Brain pericyte (primary cell): ENCODE measurements around the gene FSD1L.

ENCODE experiments used
- DNase-seq: peaks from one replicate; pipeline ENCODE4 v3.0.0-alpha.2; 2012; ENCODE audit warnings: low read depth, low spot score

Gene FSD1L

DNA sequence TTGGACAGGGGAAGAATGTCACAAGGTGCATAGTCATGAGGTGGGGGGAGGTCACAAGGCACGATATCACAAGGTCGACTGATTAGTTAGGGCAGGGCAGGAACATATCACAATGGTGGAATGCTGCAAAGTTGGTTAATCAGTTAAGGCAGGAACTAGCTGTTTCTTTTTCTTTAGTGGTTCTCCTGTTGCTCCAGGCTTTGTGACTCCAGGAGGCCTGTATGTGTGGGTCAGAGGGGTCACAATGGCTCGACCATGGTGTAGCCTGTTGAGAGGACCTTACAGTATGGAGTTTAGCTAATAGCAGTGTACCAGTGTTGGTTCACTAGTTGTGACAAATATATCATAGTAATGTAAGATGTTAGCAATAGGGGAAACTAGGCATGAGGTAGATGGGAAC lies 12.4 kb upstream of the FSD1L start:
- no peak for DNase-seq

- no peak for DNase-seq
Measured at GRCh38 chr9:105436783-105437182, 11.1 kb upstream of the FSD1L start.

DNA sequence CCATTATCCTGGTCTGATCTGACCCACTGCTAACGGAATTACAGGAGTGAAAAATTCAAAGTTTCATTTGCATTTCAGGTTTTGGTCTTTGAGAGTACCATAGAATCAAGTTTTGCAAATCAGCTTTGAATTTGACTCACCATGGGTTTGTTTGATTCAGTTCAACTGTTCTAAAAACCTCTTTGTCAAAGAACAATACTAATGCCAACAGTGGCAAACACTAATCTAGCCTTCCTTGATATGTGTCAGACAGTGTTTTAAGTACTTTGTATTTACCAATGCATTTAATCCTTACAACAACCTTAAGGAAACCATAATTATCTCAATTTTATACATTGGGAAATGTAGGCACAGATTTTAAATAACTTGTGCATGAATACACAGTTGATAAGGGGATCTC lies 10.1 kb upstream of the FSD1L start:
- no peak for DNase-seq

- peak; percentile 47 for DNase-seq
Measured at GRCh38 chr9:105438141-105438806, 9.6 kb upstream of the FSD1L start.

DNA sequence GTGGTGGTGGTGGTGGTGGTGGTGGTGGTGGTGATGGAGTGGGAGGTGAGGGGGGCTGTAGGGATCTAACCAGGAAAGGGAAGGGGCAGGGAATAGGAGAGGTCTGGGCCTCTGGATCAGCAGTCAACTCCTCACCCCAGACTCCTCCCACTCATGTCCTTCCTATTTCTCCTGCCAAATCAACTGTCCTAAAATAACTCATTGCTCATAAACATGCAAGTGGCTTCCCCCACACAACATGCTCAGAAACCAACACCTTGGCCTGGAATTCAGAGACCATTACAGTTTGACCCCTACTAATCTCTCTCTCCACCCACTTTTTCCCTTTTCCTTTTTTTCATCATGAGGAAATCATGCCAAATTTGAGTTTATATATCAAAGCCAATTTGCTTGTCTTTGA lies 8.4 kb upstream of the FSD1L start:
- no peak for DNase-seq

- no peak for DNase-seq
Measured at GRCh38 chr9:105441616-105442160, 6.1 kb upstream of the FSD1L start.

GRCh38 chr9:105443121-105443520 lies 4.7 kb upstream of the FSD1L start:
- DNase-seq: no peak

- no peak for DNase-seq
Measured at GRCh38 chr9:105444130-105444529, 3.7 kb upstream of the FSD1L start.

- no peak for DNase-seq
Measured at GRCh38 chr9:105445203-105445881, 2.5 kb upstream of the FSD1L start.

- DNase-seq: no peak
Measured at GRCh38 chr9:105447386-105447813, 434 bp upstream of the FSD1L start.

DNA sequence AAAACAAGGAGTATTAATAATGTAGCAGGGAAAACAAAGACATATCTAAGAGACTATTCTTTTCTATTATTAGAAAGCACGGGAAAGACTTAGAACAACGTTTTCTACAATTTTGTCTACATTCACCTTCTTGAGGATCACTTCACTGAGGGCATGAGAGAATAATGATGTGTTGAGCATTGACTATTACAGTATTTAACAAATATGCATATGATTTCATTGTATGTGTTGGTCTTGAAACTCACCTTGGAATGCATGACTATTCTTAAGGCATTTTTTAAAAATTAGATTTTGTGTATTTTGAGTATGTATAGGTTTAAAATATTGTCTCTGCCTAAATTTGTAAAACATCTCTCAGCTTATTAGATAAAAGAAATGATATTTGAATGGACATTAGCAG lies 1.2 kb downstream of the FSD1L start:
- no peak for DNase-seq

- DNase-seq: no peak
Measured at GRCh38 chr9:105452185-105452584, 4.4 kb downstream of the FSD1L start.

DNA sequence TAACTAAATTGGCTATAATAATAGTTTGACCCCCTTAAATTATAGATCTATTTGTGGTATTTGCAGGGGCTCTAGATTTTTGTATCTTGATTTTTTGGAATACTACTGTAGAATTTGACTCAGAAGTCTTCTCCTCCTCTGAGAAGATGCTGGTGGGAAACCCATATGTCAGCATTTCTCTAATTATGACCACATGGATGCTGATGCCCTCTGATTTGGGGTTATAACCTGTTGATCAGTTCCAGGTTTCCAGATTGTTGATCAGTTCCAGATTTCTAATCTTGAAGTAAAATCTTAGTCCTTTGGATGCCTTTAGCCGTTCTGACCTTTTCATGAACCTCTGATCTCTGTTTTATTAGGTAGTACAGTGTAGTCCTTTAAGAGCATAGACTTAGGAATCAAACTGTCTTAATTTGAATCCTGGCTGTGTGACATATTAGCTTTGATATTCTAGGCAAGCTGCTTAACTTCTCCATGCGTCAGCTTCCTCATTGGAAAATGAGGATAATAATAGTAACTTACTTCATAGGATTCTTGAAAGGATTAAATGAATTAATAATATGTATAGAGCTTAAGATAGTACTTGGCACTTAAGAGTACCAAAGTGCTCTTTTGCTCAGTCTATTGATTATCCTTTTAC lies 8.1 kb downstream of the FSD1L start:
- no peak for DNase-seq

- DNase-seq: no peak
Measured at GRCh38 chr9:105457560-105458294, 9.9 kb downstream of the FSD1L start.

DNA sequence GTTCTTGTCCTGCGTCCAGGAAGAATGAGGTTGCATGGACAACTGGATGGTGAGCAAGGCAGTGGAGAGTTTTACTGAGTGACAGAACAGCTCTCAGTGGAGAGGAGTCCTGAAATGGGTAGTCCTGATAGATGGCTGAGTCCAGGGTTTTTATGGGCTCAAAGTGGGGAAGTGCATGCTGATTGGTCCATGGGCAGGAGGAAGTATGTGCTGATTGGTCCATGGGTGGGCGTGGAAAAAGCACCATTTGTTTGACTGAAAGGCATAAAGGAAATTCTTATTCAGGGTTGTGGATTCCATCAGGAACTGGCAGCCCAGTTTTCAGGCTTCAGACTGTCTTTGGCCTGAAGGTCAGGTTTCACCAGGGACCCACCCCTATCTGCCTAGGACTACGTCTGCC lies 10.6 kb downstream of the FSD1L start:
- no peak for DNase-seq

DNA sequence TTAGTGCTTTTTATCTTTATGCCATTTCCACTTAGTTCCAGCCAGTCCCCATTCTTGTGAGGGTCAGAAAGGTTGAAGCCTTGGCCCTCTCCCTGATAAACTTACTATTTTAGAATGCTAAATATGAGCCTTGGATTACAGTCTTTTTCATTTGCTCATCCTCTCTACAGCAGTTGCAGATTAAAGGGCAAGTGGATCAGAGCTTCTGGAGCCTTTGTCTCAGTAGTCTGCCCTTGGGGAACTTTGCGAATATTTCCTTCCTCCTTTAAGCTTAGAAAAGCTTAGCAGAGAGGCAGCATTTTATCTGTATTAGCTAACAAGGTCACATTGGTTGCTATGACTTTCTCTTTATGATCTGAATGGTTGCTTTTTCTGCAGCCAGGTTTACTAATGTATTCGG lies 11.5 kb downstream of the FSD1L start:
- DNase-seq: no peak

- no peak for DNase-seq
Measured at GRCh38 chr9:105466898-105467455, 19.1 kb downstream of the FSD1L start.

GRCh38 chr9:105468875-105469274 lies 21.0 kb downstream of the FSD1L start:
- DNase-seq: no peak

- no peak for DNase-seq
Measured at GRCh38 chr9:105473221-105473620, 25.4 kb downstream of the FSD1L start.

DNA sequence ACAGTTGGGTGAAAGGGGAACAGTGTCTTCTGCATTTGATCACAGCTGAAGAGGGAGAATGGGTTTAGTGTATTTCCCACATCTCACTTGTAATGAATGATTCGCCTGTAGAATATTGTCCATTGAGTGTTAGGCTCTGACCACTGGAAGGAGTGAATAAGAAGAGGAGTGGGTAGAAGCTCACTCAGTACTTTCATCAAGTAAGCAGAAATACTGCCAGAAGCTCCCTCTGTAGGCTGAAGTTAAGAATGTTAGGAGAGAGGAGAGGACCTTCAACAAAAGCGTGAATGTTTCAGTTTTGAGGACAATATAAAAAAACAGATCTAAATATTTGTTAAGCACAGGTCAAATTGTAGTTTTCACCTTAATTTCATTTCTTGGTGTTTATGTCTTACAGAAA lies 27.5 kb downstream of the FSD1L start:
- no peak for DNase-seq

DNA sequence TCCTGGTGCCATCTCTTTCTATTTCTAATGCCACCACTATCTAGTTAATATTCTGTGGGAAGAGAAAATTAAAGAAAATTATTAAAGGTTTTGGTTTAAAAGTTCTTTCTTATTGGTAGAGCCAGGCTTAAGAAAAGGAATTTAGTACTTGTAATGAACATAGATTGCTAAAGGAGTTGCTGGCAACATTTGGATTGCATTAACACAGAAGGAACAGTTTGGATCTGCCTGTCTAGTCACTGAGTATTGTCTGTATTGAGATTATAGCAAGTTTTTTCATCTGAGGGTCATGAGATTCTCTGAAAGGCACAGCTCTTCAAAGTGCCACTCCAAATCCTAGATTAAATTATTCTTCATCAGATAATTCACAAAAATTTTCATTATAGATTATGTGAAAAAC lies 32.0 kb downstream of the FSD1L start:
- DNase-seq: no peak

DNA sequence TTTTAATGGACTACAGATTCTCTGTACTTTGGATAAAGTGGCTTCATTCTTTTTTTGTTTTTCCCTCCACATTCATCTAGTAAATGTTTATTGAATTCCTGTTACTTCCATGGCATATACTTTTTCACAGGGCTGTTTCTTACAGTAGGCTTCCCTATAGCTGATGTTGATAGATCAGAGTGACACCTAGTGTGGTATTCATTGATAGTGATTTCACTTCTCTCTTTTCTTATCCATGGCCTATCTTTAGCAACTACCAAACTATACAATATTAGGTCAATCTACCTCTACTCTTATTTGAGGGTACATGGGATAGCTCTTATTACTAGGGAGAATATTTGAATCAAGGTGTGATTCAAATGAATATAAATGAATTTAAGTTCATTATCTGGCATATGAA lies 35.8 kb downstream of the FSD1L start:
- DNase-seq: no peak
